GM12801 (cell line): ENCODE measurements around the gene C14orf132.

ENCODE experiments used
- TF ChIP-seq, protein P1 (sequence below): IDR thresholded peaks from one replicate; pipeline ENCODE4 v1.5.1; 2011; ENCODE audit warnings: control low read depth; ENCODE audit not compliant: insufficient read length; ENCODE audit errors: extremely low read depth

The C14orf132 gene

DNA sequence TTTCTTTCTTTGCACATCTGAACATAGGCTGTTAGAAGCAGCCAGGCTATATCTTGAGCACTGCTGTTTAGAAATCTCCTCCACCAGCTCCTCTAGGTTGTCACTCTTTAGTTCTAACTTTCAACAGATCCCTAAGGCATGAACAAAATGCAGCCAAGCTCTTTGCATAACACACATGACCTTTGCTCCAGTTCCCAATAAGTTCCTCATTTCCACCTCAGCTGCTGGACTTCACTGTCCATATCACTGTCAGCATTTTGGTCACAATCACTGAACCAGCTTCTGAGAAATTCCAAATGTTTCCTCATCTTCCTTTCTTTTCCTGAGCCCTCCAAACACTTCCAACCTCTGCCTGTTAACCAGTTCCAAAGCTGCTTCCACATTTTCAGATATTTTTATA, 27.6 kb upstream of the C14orf132 start:
- TF ChIP-seq, protein P1, sequence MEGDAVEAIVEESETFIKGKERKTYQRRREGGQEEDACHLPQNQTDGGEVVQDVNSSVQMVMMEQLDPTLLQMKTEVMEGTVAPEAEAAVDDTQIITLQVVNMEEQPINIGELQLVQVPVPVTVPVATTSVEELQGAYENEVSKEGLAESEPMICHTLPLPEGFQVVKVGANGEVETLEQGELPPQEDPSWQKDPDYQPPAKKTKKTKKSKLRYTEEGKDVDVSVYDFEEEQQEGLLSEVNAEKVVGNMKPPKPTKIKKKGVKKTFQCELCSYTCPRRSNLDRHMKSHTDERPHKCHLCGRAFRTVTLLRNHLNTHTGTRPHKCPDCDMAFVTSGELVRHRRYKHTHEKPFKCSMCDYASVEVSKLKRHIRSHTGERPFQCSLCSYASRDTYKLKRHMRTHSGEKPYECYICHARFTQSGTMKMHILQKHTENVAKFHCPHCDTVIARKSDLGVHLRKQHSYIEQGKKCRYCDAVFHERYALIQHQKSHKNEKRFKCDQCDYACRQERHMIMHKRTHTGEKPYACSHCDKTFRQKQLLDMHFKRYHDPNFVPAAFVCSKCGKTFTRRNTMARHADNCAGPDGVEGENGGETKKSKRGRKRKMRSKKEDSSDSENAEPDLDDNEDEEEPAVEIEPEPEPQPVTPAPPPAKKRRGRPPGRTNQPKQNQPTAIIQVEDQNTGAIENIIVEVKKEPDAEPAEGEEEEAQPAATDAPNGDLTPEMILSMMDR = no peak

DNA sequence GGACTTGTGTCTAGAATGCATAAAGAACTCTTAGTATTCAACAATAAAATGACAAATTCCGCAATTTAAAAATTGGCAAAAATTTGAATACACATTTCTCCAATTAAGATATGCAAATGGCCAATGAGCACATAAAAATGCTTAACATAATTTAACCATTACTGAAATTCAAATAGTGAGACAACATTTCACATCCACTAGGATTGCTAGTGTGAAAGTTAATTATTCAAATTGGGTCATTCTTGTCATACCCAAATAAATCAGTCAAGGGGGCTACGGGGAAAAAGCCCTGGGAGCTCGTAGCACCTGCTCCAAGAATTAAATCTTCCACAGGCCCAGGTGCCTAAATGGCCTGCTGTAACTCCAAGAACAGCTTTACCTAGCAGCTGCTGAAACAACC, 25.0 kb upstream of the C14orf132 start:
- TF ChIP-seq, protein P1 = no peak

DNA sequence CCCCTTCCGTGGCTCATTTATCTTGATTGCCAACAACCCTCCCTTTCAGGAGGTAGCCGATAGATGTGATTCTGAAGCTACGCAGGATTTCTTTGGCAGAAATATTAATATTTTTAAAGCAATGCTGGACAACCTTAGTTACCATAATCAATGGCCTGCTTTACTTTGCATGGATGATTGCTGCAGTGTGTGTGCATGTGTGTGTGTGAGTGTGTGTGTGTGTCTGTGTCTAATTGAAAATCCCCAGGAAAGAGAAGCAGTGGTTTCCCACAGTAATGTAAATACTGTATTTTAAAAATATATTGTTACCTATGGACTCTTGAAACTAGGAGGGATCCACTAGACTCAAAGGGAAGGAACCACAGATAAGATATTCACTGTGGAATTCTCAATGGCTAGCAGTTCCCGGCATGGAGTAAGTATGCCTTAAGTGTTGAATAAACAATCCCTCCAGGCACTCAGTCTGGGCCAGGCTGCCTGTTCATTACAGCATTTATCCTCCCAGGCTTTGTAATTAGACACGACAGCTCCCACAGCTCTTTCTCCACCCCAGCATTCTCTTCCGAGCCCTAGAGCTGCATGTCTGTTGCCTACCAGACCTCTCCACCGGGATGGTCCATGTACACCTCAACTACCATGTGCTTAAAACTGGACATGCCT, 22.5 kb upstream of the C14orf132 start:
- TF ChIP-seq, protein P1 = no peak

DNA sequence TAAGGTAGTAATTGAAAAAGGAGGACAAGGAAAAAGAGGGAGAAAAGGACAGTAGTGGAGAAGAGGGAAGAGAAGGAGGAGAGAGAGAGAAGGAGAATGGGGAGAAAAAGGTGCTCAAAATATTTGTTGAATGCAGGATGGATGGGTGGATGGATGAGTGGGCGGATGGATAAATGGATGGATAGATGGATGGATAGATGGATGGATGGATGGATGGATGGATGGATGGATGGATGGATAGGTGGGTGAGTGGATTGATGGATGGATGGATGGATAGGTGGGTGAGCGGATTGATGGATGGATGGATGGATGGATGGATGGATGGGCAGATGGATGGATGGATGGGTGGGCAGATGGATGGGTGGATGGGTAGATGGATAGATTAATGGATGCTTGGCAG, 21.3 kb upstream of the C14orf132 start:
- TF ChIP-seq, protein P1 = no peak

DNA sequence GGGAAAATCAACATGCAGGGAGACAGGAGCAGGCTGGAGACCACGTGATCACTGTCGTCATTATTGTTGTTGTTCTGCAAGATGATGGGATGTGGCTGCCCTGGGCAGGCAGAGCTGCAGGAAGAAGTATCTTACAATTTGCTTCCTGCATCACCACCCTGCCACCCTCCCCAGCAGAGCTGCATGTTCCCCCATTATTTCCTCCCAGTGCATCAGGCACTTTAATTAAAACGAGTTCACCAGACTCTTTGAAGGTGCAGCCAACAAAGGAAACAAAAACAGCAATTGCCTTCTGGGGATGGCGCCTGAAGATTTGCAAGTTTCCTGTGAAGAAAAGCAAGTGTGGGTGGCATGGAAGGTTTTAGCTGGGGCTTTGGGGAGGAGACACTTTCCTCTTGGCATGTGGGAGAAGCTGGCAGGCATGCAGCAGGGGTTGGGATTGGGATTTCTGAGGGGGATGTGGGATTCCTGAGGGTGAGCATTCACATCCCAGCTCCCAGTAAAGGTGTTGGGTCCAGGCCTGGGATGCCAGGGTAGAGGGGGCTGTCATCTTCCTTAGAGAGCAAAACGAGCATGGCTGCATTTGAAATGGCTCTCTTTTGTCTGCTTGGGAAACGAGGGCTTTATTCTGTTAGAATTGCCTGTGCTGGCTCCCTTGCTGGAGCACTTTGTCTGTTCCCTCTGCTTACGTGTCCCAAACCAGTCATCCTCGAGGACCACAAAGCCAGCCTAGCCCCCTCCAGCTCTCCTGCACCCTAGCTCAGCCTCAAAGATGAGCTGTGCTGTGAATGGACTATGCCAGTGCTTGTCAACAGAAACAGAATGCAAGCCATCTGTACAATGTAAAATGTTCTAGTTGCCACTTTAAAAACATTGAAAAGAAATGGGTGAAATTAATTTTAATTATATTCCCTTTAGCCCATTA, 11.5 kb upstream of the C14orf132 start:
- TF ChIP-seq, protein P1 = no peak

DNA sequence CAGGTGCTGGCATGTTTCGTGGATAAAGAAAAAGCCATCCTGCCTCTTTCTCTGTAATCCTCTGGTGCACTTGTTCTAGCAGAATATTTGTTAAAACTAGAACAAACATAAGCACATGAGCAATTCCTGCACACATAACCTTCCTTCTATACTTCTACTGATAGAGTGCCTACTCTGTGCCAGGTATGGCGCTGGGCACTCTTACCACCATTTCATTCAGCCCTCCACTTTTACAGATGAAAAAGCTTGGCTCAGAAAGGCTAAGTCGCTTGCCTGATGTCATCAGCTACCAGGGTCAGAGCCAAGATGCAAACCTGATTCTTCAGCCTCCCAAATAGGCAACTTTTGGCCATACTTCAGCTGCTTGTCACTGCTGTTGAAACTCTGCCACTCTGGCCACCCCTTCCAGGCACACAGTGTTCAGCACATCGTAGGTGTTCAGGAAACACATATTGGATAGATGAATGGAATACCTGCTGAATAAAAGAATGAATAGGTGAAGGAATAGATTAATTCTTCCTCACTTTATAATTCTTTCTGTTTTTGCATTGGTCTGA, 10.0 kb upstream of the C14orf132 start:
- TF ChIP-seq, protein P1 = no peak

DNA sequence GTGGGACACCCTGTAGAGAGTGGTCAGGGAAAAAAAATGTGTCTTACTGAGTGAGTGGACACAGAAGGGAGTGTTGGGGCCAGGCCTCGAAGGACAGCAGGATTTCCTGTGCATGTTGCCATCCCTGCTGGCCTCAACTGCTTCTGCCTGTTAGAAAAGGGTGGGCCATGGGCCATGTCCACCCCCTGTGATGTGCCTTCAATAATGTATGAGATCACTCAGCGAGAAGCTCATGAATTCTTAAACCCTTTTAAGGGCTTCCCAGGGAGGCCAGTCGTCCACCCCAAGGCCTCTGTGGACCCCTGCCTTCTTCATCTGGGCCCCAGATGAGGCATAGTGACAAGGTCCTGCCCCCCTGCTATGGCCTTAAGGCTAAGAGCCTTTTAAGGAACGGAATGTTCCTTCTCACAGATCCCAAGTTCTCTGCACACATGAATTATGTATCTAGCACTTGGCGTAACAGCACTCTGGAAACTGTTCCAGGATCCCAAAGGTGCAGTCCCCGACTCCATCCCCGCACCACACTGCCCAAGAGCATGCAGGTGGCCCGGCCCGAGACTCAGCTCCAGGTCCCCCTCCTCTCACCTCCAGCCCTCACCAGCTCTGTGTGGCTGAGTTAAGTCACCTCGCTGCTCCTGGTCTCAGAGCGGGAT, 8.9 kb upstream of the C14orf132 start:
- TF ChIP-seq, protein P1 = no peak
